ENCODE results near the gene SLC24A3.

- TF ChIP-seq PKNOX1 (IDR thresholded peaks at IDR 0.05) (no peak), ZNF384 (IDR thresholded peaks at IDR 0.05) (no peak), TARDBP (IDR thresholded peaks at IDR 0.05) (no peak), FOXA1 (IDR thresholded peaks at IDR 0.05) (no peak)
Measured at GRCh38 chr20:19654921-19655320, 442.5 kb downstream of the SLC24A3 start.
